ENCODE results near the gene ACP7. TPM values are rescaled to one million over a fixed set of nuclear protein-coding genes. Genes with fewer than 3 reads are reported as not detected.
A peak's percentile ranks its signal among the peaks of the same experiment; 100 is the strongest.

ACP7 gene
- polyA plus RNA-seq, 2 of the 4 experiments (the other 2 are of a cell fraction): 0.06 to 0.25 TPM

GRCh38 chr19:39109641-39110040 lies 25.5 kb downstream of the ACP7 start:
- CTCF ChIA-PET: interaction anchor here (0.7 to 14.9 kb wide), 64 partner anchors 14 to 317 kb away, joined by 3 to 429 read pairs (median 8); partner anchors contain the start of genes ACP7, FBXO17, FBXO27 and GMFG
- FAIRE-seq (no peak), DNase-seq (ENCODE audit: low read depth in 1 of 2, low spot score in 1 of 2) (no peak), ATAC-seq (no peak)
- H3K4me3 ChIP-seq: no peak overlapping the region
- H3K4me1 ChIP-seq: peaks cover 42% of the 10 kb centered on the region
- TF ChIP-seq CEBPB (IDR thresholded peaks at IDR 0.05) (no peak), ZFP36 (IDR thresholded peaks at IDR 0.05; ENCODE audit: borderline replicate concordance, partially characterized antibody) (peak; percentile 0), HDAC2 (IDR thresholded peaks at IDR 0.05) (no peak), RNF2 (IDR thresholded peaks at IDR 0.05; ENCODE audit: borderline replicate concordance, low read depth) (no peak), TFCP2L1 (CRISPR knock-in tag; IDR thresholded peaks at IDR 0.05) (no peak)
- TF ChIP-seq, protein P1, sequence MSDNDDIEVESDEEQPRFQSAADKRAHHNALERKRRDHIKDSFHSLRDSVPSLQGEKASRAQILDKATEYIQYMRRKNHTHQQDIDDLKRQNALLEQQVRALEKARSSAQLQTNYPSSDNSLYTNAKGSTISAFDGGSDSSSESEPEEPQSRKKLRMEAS (IDR thresholded peaks at IDR 0.05): 0 out of 2 replicates have a peak, but pooled peaks have one; percentile 13
- no peaks in the 10 kb centered on the region for H3K9me3 ChIP-seq
- H3K27ac ChIP-seq: peak overlapping the region; percentile 89 to 90; a peak in 4 of 6 replicates
- POLR2A ChIA-PET: no interaction called here
- no peak overlapping the region for H3K4me2 ChIP-seq

- FAIRE-seq: peak; percentile 99
- TF ChIP-seq ZSCAN20 (CRISPR knock-in tag; IDR thresholded peaks at IDR 0.05) (no peak), USF2 (IDR thresholded peaks at IDR 0.05) (no peak), EHMT2 (IDR thresholded peaks at IDR 0.05; ENCODE audit: low read depth) (no peak), PHF8 (IDR thresholded peaks at IDR 0.05; ENCODE audit: borderline replicate concordance, low read depth) (no peak), SMC3 (IDR thresholded peaks at IDR 0.05) (peak; percentile 93), ZFP36 (IDR thresholded peaks at IDR 0.05; ENCODE audit: borderline replicate concordance, partially characterized antibody) (peak; percentile 3), MAZ (IDR thresholded peaks at IDR 0.05; ENCODE audit: borderline replicate concordance, low read depth, low read length) (no peak), NR3C1 (IDR thresholded peaks at IDR 0.05) (no peak), FOSL2 (IDR thresholded peaks at IDR 0.05) (no peak), FOSL2 (CRISPR knock-in tag; IDR thresholded peaks at IDR 0.05) (no peak), CBX2 (IDR thresholded peaks at IDR 0.05; ENCODE audit: borderline replicate concordance, low read depth) (no peak), CBX8 (IDR thresholded peaks at IDR 0.05) (no peak), BHLHE40 (IDR thresholded peaks at IDR 0.05; ENCODE audit: low read depth, low read length) (no peak), KDM5A (IDR thresholded peaks at IDR 0.05) (no peak), EHF (CRISPR knock-in tag; IDR thresholded peaks at IDR 0.05) (no peak), PBX3 (IDR thresholded peaks at IDR 0.05) (no peak), JUNB (IDR thresholded peaks at IDR 0.05) (no peak), CHD4 (IDR thresholded peaks at IDR 0.05; ENCODE audit: borderline replicate concordance) (no peak), NFE2L2 (conservative IDR thresholded peaks at IDR 0.05; ENCODE audit: low read length) (0 out of 2 replicates have a peak, but pooled peaks have one; percentile 2), ZNF302 (CRISPR knock-in tag; IDR thresholded peaks at IDR 0.05) (no peak), GATA3 (IDR thresholded peaks at IDR 0.05; ENCODE audit: borderline replicate concordance) (no peak), MYC (IDR thresholded peaks at IDR 0.05; ENCODE audit: borderline replicate concordance, low read length) (no peak)
- TF ChIP-seq, protein P2, sequence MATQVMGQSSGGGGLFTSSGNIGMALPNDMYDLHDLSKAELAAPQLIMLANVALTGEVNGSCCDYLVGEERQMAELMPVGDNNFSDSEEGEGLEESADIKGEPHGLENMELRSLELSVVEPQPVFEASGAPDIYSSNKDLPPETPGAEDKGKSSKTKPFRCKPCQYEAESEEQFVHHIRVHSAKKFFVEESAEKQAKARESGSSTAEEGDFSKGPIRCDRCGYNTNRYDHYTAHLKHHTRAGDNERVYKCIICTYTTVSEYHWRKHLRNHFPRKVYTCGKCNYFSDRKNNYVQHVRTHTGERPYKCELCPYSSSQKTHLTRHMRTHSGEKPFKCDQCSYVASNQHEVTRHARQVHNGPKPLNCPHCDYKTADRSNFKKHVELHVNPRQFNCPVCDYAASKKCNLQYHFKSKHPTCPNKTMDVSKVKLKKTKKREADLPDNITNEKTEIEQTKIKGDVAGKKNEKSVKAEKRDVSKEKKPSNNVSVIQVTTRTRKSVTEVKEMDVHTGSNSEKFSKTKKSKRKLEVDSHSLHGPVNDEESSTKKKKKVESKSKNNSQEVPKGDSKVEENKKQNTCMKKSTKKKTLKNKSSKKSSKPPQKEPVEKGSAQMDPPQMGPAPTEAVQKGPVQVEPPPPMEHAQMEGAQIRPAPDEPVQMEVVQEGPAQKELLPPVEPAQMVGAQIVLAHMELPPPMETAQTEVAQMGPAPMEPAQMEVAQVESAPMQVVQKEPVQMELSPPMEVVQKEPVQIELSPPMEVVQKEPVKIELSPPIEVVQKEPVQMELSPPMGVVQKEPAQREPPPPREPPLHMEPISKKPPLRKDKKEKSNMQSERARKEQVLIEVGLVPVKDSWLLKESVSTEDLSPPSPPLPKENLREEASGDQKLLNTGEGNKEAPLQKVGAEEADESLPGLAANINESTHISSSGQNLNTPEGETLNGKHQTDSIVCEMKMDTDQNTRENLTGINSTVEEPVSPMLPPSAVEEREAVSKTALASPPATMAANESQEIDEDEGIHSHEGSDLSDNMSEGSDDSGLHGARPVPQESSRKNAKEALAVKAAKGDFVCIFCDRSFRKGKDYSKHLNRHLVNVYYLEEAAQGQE (IDR thresholded peaks at IDR 0.05): no peak
- TF ChIP-seq, protein P3, sequence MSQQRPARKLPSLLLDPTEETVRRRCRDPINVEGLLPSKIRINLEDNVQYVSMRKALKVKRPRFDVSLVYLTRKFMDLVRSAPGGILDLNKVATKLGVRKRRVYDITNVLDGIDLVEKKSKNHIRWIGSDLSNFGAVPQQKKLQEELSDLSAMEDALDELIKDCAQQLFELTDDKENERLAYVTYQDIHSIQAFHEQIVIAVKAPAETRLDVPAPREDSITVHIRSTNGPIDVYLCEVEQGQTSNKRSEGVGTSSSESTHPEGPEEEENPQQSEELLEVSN (IDR thresholded peaks at IDR 0.05; ENCODE audit: borderline replicate concordance, low read depth): no peak
- TF ChIP-seq, protein P4, sequence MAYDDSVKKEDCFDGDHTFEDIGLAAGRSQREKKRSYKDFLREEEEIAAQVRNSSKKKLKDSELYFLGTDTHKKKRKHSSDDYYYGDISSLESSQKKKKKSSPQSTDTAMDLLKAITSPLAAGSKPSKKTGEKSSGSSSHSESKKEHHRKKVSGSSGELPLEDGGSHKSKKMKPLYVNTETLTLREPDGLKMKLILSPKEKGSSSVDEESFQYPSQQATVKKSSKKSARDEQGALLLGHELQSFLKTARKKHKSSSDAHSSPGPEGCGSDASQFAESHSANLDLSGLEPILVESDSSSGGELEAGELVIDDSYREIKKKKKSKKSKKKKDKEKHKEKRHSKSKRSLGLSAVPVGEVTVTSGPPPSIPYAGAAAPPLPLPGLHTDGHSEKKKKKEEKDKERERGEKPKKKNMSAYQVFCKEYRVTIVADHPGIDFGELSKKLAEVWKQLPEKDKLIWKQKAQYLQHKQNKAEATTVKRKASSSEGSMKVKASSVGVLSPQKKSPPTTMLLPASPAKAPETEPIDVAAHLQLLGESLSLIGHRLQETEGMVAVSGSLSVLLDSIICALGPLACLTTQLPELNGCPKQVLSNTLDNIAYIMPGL (CRISPR knock-in tag; IDR thresholded peaks at IDR 0.05; ENCODE audit: borderline replicate concordance): no peak
Observed at GRCh38 chr19:39110263-39110967, 26.2 kb downstream of the ACP7 start.

More at GRCh38 chr19:39110263-39110967, 26.2 kb downstream of the ACP7 start:
- Histone ChIP-seq H3K4me3 (no peak overlapping the region), H3K4me1 (peaks cover 40% of the 10 kb centered on the region), H3K9me3 (no peaks in the 10 kb centered on the region), H3K4me2 (0 out of 3 replicates have a peak overlapping the region, but pooled peaks have one; percentile 0), H3K27ac (peak overlapping the region; percentile 89 to 90)
- DNase-seq (ENCODE audit: low read depth in 1 of 2, low spot score in 1 of 2): peak; percentile 72 to 95
- POLR2A ChIA-PET: interaction anchor here (2.4 kb wide), 1 partner anchor 134 kb away, joined by 11 read pairs; the partner anchor contains the start of gene FBXO17
- 22% methylated on average over 16 of the region's 16 CpGs for WGBS (ENCODE audit: missing lambda C conversion rate)
- CTCF ChIA-PET: interaction anchor here (0.6 to 14.9 kb wide), 81 partner anchors 13 to 1340 kb away, joined by 3 to 429 read pairs (median 6); partner anchors contain the start of genes ACP7, FBXO17, FBXO27 and GMFG
- peak; percentile 47 to 73; a peak in 5 of 6 replicates for ATAC-seq

Measured in A549 (cell line).